B cell (primary cell): ENCODE data around the gene CES4A. TPM values are rescaled to one million over a fixed set of nuclear protein-coding genes. Genes with fewer than 3 reads are reported as not detected.

Source experiments
- ATAC-seq: fragments of 200-7000 bp; cut with Tn5 transposase; one replicate; pipeline ENCODE4 v1.10.0; 2021; ENCODE audit warnings: low read depth, mild to moderate bottlenecking, moderate number of reproducible peaks, moderate library complexity
- CTCF ChIA-PET: fragments of 350-600 bp; sonication (Branson Sonifier 250); formaldehyde crosslinking; loops from one replicate; lab custom pipeline; 2021; ENCODE audit warnings: antibody characterized with exemption, inconsistent platforms; lab: Charles Lee
- POLR2A ChIA-PET: fragments of 350-600 bp; sonication (Branson Sonifier 250); formaldehyde crosslinking; loops from one replicate; lab custom pipeline; 2021; ENCODE audit warnings: antibody characterized with exemption; lab: Charles Lee
- DNase-seq: peaks from one replicate; pipeline ENCODE4 v3.0.0; 2013
- H2AFZ ChIP-seq: 2 replicates; pipeline ENCODE4 v1.6.1; 2012; ENCODE audit warnings: mild to moderate bottlenecking, low read depth, low read length; ENCODE audit not compliant: insufficient read depth, poor library complexity, severe bottlenecking
- H3K27ac ChIP-seq, 2 donors: 1 replicate in 1 of 2; 2 replicates in 1 of 2; pipeline ENCODE4 v1.5.1; 2012 to 2013; ENCODE audit warnings: low read length in 2 of 2, mild to moderate bottlenecking in 2 of 2, moderate library complexity in 1 of 2
- H3K27me3 ChIP-seq, 4 experiments: fragments of 200-600 bp in 1 of 4; sonication (generic) in 1 of 4; replicated peaks in 1 of 4; 1 replicate in 2 of 4; 2 replicates in 2 of 4; pipeline versions ENCODE4 v1.6.1 to v1.7.0; 2013 to 2016; ENCODE audit warnings: low read length in 3 of 4, mild to moderate bottlenecking in 2 of 4, mixed read lengths in 1 of 4, moderate library complexity in 1 of 4; ENCODE audit not compliant: insufficient read depth in 4 of 4, control insufficient read depth in 3 of 4; ENCODE audit errors: control extremely low read depth in 1 of 4
- H3K36me3 ChIP-seq, 2 experiments: replicated peaks in 1 of 2; 1 replicate in 1 of 2; 2 replicates in 1 of 2; pipeline versions ENCODE4 v1.6.1 to v1.7.1; 2013; ENCODE audit warnings: low read length in 1 of 2; ENCODE audit not compliant: insufficient read depth in 2 of 2, control insufficient read depth in 1 of 2; ENCODE audit errors: control extremely low read depth in 1 of 2, extremely low read depth in 1 of 2
- H3K4me1 ChIP-seq, 2 donors: fragments of 200-600 bp in 1 of 2; sonication (generic) in 1 of 2; 1 replicate in 1 of 2; 2 replicates in 1 of 2; pipeline versions ENCODE4 v1.5.1 to v1.6.1; 2013 to 2017; ENCODE audit warnings: low read length in 2 of 2; ENCODE audit not compliant: control insufficient read depth in 2 of 2, insufficient read depth in 2 of 2
- H3K4me2 ChIP-seq: replicated peaks from 2 replicates; pipeline ENCODE3; 2012; ENCODE audit warnings: mild to moderate bottlenecking, low read depth, low read length; ENCODE audit not compliant: poor library complexity, severe bottlenecking
- H3K4me3 ChIP-seq, 5 experiments: fragments of 200-600 bp in 1 of 5; sonication (generic) in 1 of 5; 1 replicate in 3 of 5; 2 replicates in 2 of 5; pipeline versions ENCODE4 v1.5.1 to v1.7.0; 2011 to 2016; ENCODE audit warnings: low read length in 4 of 5, mild to moderate bottlenecking in 4 of 5, low read depth in 2 of 5, control low read depth in 1 of 5, moderate library complexity in 1 of 5; ENCODE audit not compliant: insufficient read depth in 1 of 5; ENCODE audit errors: control extremely low read depth in 1 of 5, extremely low read depth in 1 of 5
- H3K79me2 ChIP-seq: fragments of 200-600 bp; sonication (generic); one replicate; pipeline ENCODE4 v1.6.0; 2016; ENCODE audit warnings: low read length; ENCODE audit not compliant: control insufficient read depth, insufficient read depth
- H3K9ac ChIP-seq: fragments of 200-600 bp; sonication (generic); 2 replicates; pipeline ENCODE4 v1.6.1; 2017; ENCODE audit warnings: mild to moderate bottlenecking, low read length, moderate library complexity
- H3K9me3 ChIP-seq, 3 donors: one replicate each; pipeline versions ENCODE4 v1.6.1 to v1.7.1; 2013; ENCODE audit warnings: low read length in 2 of 3; ENCODE audit not compliant: control insufficient read depth in 2 of 3, insufficient read depth in 1 of 3; ENCODE audit errors: control extremely low read depth in 1 of 3
- H4K20me1 ChIP-seq: 2 replicates; pipeline ENCODE4 v1.6.0; 2012; ENCODE audit warnings: mild to moderate bottlenecking, low read length; ENCODE audit not compliant: insufficient read depth, control insufficient read depth, poor library complexity, severe bottlenecking
- H3K27ac Mint-ChIP-seq: one replicate; pipeline ENCODE4 v1.8.0; 2021; ENCODE audit warnings: mixed read lengths
- H3K27me3 Mint-ChIP-seq: one replicate; pipeline ENCODE4 v1.8.0; 2021; ENCODE audit warnings: mixed read lengths
- H3K4me1 Mint-ChIP-seq: one replicate; pipeline ENCODE4 v1.8.0; 2021; ENCODE audit warnings: mixed read lengths
- H3K4me3 Mint-ChIP-seq: one replicate; pipeline ENCODE4 v1.8.0; 2021; ENCODE audit warnings: mixed read lengths
- H3K9me3 Mint-ChIP-seq: one replicate; pipeline ENCODE4 v1.8.0; 2022; ENCODE audit warnings: mixed read lengths; ENCODE audit not compliant: insufficient read depth
- EZH2 ChIP-seq: IDR thresholded peaks from 2 replicates; pipeline ENCODE4 v1.6.1; 2012; ENCODE audit warnings: borderline replicate concordance, low read depth, mild to moderate bottlenecking, moderate library complexity, low read length; ENCODE audit not compliant: insufficient read depth, poor library complexity, severe bottlenecking
- WGBS: methylation state at CpG from one replicate; pipeline ENCODE4 v1.1.5; 2013; ENCODE audit warnings: missing lambda C conversion rate; ENCODE audit not compliant: insufficient coverage; 5-methylcytosine and 5-hydroxymethylcytosine counted together
- intact Hi-C: fragments of 100-400 bp; cut with micrococcal nuclease; formaldehyde crosslinking; loops from one replicate; pipeline ENCODE4 v1.10.0; 2022
- polyA plus RNA-seq: library from polyadenylated mRNA; depleted of rRNA; stranded (reverse); fragments of >200 nt; gene quantifications from 2 replicates; pipeline ENCODE4 v1.2.3, GENCODE V29; 2012
- total RNA-seq, 2 donors: library from RNA; stranded (reverse); fragments of 120-200 nt in 1 of 2; gene quantifications; 1 replicate in 1 of 2; 2 replicates in 1 of 2; pipeline versions ENCODE4 v1.2.3 to v1.2.4, GENCODE V29; 2013 to 2022
- TF ChIP-seq, protein P1 (sequence below): fragments of 200-600 bp; IDR thresholded peaks from one replicate; pipeline ENCODE4 v1.8.0; 2022; ENCODE audit warnings: antibody characterized with exemption, mild to moderate bottlenecking

Gene CES4A
- total and polyA plus RNA-seq, 2 donors (not counting 1 experiment from before 2014, with no cell fraction given) = 8.4 to 17.3 TPM

DNA sequence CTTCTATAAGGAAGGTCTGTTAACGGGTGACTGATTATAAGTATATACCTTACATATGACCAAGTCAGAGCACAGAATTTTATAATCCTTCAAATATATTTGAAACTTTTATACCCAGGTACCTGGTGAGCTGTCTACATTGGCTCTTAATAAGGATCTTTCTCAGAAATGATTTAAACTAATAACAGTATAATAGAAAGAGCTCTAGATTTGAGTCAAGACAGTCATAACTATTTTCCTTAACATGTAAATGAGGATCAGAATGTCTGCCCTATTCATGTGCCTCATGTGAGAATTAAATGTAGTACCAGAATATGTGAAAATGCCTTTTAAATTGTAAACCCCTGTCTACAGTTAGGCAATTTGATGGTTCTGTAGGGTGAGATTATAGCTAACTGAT, 55.0 kb downstream of the CES4A start:
- no CpG with 5 or more reads among the region's 1 CpG for WGBS

DNA sequence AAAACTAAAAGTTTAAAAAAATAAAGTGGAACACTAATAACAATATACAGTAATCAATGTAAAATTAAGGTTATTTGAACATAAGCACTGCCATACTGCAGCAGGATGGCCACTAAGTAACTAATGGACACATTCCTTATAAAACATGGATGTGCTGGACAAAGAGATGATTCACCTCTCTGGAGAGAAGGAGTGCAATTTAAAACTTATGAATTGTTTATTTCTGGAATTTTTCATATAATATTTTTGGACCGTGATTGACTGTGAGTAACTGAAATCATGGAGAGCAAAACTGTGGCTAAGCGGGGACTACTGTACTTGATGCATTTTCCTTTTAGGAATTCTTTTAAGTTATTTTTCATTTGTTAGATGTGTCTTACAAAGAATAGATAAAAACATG, 62.4 kb downstream of the CES4A start:
- Mint-ChIP-seq H3K27me3 (no peaks in the 10 kb centered on the region), H3K4me1 (peaks cover 19% of the 10 kb centered on the region), H3K4me3 (no peak overlapping the region), H3K27ac (no peak overlapping the region), H3K9me3 (no peaks in the 10 kb centered on the region)
- no peak overlapping the region for H3K27ac ChIP-seq
- ATAC-seq (no peak), DNase-seq (no peak)
- TF ChIP-seq, protein P1, sequence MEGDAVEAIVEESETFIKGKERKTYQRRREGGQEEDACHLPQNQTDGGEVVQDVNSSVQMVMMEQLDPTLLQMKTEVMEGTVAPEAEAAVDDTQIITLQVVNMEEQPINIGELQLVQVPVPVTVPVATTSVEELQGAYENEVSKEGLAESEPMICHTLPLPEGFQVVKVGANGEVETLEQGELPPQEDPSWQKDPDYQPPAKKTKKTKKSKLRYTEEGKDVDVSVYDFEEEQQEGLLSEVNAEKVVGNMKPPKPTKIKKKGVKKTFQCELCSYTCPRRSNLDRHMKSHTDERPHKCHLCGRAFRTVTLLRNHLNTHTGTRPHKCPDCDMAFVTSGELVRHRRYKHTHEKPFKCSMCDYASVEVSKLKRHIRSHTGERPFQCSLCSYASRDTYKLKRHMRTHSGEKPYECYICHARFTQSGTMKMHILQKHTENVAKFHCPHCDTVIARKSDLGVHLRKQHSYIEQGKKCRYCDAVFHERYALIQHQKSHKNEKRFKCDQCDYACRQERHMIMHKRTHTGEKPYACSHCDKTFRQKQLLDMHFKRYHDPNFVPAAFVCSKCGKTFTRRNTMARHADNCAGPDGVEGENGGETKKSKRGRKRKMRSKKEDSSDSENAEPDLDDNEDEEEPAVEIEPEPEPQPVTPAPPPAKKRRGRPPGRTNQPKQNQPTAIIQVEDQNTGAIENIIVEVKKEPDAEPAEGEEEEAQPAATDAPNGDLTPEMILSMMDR = no peak
- TF ChIP-seq EZH2 = no peak
- ChIA-PET CTCF (no interaction called here), POLR2A (no interaction called here)
- H3K27me3 ChIP-seq = no peaks in the 10 kb centered on the region
- H3K36me3 ChIP-seq = peaks cover 2 to 6% of the 10 kb centered on the region in 2 experiments
- peaks cover 88% of the 10 kb centered on the region for H3K79me2 ChIP-seq
- peaks cover 8% of the 10 kb centered on the region for H4K20me1 ChIP-seq
- H3K4me2 ChIP-seq = no peak overlapping the region
- no peak overlapping the region for H3K9ac ChIP-seq
- WGBS = no CpG with 5 or more reads among the region's 2 CpGs
- no peaks in the 10 kb centered on the region for H3K9me3 ChIP-seq
- no peak overlapping the region for H3K4me3 ChIP-seq
- intact Hi-C loops = no loop called here
- H2AFZ ChIP-seq = no peak overlapping the region
- peaks cover 6 to 9% of the 10 kb centered on the region in 2 donors for H3K4me1 ChIP-seq

More for the DNA sequence above, 55.0 kb downstream of the CES4A start:
- Histone ChIP-seq H4K20me1 (peaks cover 38% of the 10 kb centered on the region), H3K4me1 (no peaks in the 10 kb centered on the region), H3K36me3 (peaks cover 7 to 16% of the 10 kb centered on the region in 2 experiments), H3K9me3 (no peaks in the 10 kb centered on the region), H3K4me2 (no peak overlapping the region), H2AFZ (no peak overlapping the region), H3K27me3 (no peaks in the 10 kb centered on the region), H3K4me3 (no peak overlapping the region), H3K9ac (no peak overlapping the region), H3K27ac (no peak overlapping the region), H3K79me2 (peaks cover 87% of the 10 kb centered on the region)
- peaks cover 8% of the 10 kb centered on the region for H3K4me1 Mint-ChIP-seq
- intact Hi-C loops = no loop called here
- ChIA-PET CTCF (interaction anchor here (1.1 to 1.6 kb wide), 3 partner anchors 8 to 112 kb away, joined by 3 to 4 read pairs (median 4); no protein-coding TSS in a partner anchor), POLR2A (no interaction called here)
- TF ChIP-seq, protein P1 = no peak
- TF ChIP-seq EZH2 = no peak
- no peak for DNase-seq
- no peak for ATAC-seq
- no peaks in the 10 kb centered on the region for H3K27me3 Mint-ChIP-seq
- no peaks in the 10 kb centered on the region for H3K9me3 Mint-ChIP-seq
- H3K27ac Mint-ChIP-seq = no peak overlapping the region
- no peak overlapping the region for H3K4me3 Mint-ChIP-seq
